A549 (cell line): ENCODE results near the gene CDC42SE1. TPM values are rescaled to one million over a fixed set of nuclear protein-coding genes. Genes with fewer than 3 reads are reported as not detected.
A peak's percentile ranks its signal among the peaks of the same experiment; 100 is the strongest.

Experiments used
- ATAC-seq, 2 experiments: fragments of 200-7000 bp in 1 of 2; fragments of >200 bp in 1 of 2; cut with Nextera tagmentation in 1 of 2; cut with Tn5 transposase in 1 of 2; 3 replicates each; pipeline versions ENCODE4 v1.8.0 to v1.9.1; 2018 to 2020; ENCODE audit warnings: mild to moderate bottlenecking in 1 of 2, moderate library complexity in 1 of 2
- CTCF ChIA-PET: fragments of 300-600 bp; sonication (Branson Sonifier 250); formaldehyde crosslinking; extraction: SDS; loops from one replicate; lab custom pipeline; 2021; ENCODE audit warnings: antibody characterized with exemption, inconsistent platforms; lab: Yijun Ruan, JAX
- POLR2A ChIA-PET: fragments of 350-600 bp; formaldehyde crosslinking; extraction: SDS; loops from one replicate; lab custom pipeline; 2021; ENCODE audit warnings: antibody characterized with exemption, inconsistent platforms; lab: Yijun Ruan, JAX
- DNase-seq, 2 experiments: peaks; one replicate each; pipeline versions ENCODE4 v3.0.0 to v3.0.0-alpha.2; 2011 to 2016; ENCODE audit warnings: low read depth in 1 of 2, low spot score in 1 of 2
- FAIRE-seq: peaks from 2 replicates; lab custom pipeline; 2011; peaks lifted over from hg19 to GRCh38; lab: Jason Lieb, UNC
- H3K27ac ChIP-seq, 2 experiments: fragments of >200 bp; sonication (Bioruptor Twin); formaldehyde crosslinking; 3 replicates each; pipeline ENCODE4 v1.5.1; 2016 to 2017
- H3K4me1 ChIP-seq: fragments of >200 bp; sonication (Bioruptor Twin); formaldehyde crosslinking; 3 replicates; pipeline ENCODE4 v1.6.1; 2016
- H3K4me2 ChIP-seq: fragments of >200 bp; sonication (Bioruptor Twin); formaldehyde crosslinking; 3 replicates; pipeline ENCODE4 v1.6.1; 2016
- H3K4me3 ChIP-seq: fragments of >200 bp; sonication (Bioruptor Twin); formaldehyde crosslinking; 3 replicates; pipeline ENCODE4 v1.5.1; 2016
- H3K9me3 ChIP-seq: fragments of >200 bp; sonication (Bioruptor Twin); formaldehyde crosslinking; 3 replicates; pipeline ENCODE4 v1.6.1; 2016
- BCL3 ChIP-seq: fragments of >200 bp; sonication (Bioruptor Twin); formaldehyde crosslinking; IDR thresholded peaks from 3 replicates; pipeline ENCODE4 v1.6.1; 2016
- CBX8 ChIP-seq: fragments of 200-600 bp; sonication (generic); IDR thresholded peaks from 2 replicates; pipeline ENCODE4 v1.6.1; 2016
- CTCF ChIP-seq: fragments of >200 bp; sonication (Bioruptor Twin); formaldehyde crosslinking; IDR thresholded peaks from 3 replicates; pipeline ENCODE4 v1.5.1; 2016
- EP300 ChIP-seq, 2 experiments: fragments of >200 bp; sonication (Bioruptor Twin); formaldehyde crosslinking; IDR thresholded peaks; 2 replicates in 1 of 2; 3 replicates in 1 of 2; pipeline ENCODE4 v1.6.1; 2016 to 2017
- FOXS1 ChIP-seq: fragments of 250-450 bp; sonication (Bioruptor Pico); IDR thresholded peaks from 2 replicates; pipeline ENCODE4 v1.5.0; 2020; ENCODE audit warnings: mild to moderate bottlenecking, moderate library complexity
- GATA3 ChIP-seq: IDR thresholded peaks from 2 replicates; pipeline ENCODE4 v1.6.1; 2012; ENCODE audit warnings: borderline replicate concordance
- HDAC2 ChIP-seq: fragments of 200-600 bp; sonication (generic); IDR thresholded peaks from 2 replicates; pipeline ENCODE4 v1.6.1; 2016
- HOXA7 ChIP-seq: fragments of 250-450 bp; sonication (Bioruptor Pico); IDR thresholded peaks from 2 replicates; pipeline ENCODE4 v1.5.0; 2020; ENCODE audit warnings: mild to moderate bottlenecking, moderate library complexity
- HOXB13 ChIP-seq: fragments of 250-450 bp; sonication (Bioruptor Pico); IDR thresholded peaks from 2 replicates; pipeline ENCODE4 v1.5.0; 2020; ENCODE audit warnings: low read depth, mild to moderate bottlenecking, moderate library complexity
- JUN ChIP-seq, 2 experiments: fragments of >200 bp; sonication (Bioruptor Twin); formaldehyde crosslinking; IDR thresholded peaks; 2 replicates in 1 of 2; 3 replicates in 1 of 2; pipeline ENCODE4 v1.6.1; 2016 to 2017
- MAFK ChIP-seq: fragments of 450-650 bp; IDR thresholded peaks from 2 replicates; pipeline ENCODE4 v1.6.1; 2014; ENCODE audit not compliant: partially characterized antibody
- MAZ ChIP-seq: fragments of 150-350 bp; IDR thresholded peaks from 2 replicates; pipeline ENCODE4 v1.6.1; 2014; ENCODE audit warnings: antibody characterized with exemption, low read depth, low read length, borderline replicate concordance
- NFE2L2 ChIP-seq: fragments of 150-350 bp; conservative IDR thresholded peaks from 2 replicates; pipeline ENCODE4 v1.6.1; 2014; ENCODE audit warnings: low read length
- NPAS2 ChIP-seq: fragments of 250-450 bp; sonication (Bioruptor Pico); IDR thresholded peaks from 2 replicates; pipeline ENCODE4 v1.8.0; 2022; ENCODE audit warnings: mild to moderate bottlenecking, moderate library complexity, borderline replicate concordance
- PHF8 ChIP-seq: fragments of 200-600 bp; sonication (generic); IDR thresholded peaks from 2 replicates; pipeline ENCODE4 v1.6.1; 2016; ENCODE audit warnings: low read depth, mild to moderate bottlenecking, antibody characterized with exemption, moderate library complexity, borderline replicate concordance
- POLR2A ChIP-seq: IDR thresholded peaks from 2 replicates; pipeline ENCODE4 v1.6.1; 2012; ENCODE audit warnings: mild to moderate bottlenecking, low read length
- POLR2AphosphoS2 ChIP-seq: conservative IDR thresholded peaks from 2 replicates; pipeline ENCODE4 v1.6.1; 2012; ENCODE audit warnings: low read length, improper control_type of control experiment, inconsistent platforms
- RAD21 ChIP-seq, 2 experiments: fragments of >200 bp in 1 of 2; sonication (Bioruptor Twin) in 1 of 2; formaldehyde crosslinking in 1 of 2; IDR thresholded peaks in 1 of 2; conservative IDR thresholded peaks in 1 of 2; 2 replicates in 1 of 2; 3 replicates in 1 of 2; pipeline ENCODE4 v1.6.1; 2012 to 2018; ENCODE audit warnings: inconsistent platforms in 1 of 2
- RCOR1 ChIP-seq: fragments of 150-350 bp; IDR thresholded peaks from 2 replicates; pipeline ENCODE4 v1.6.1; 2014; ENCODE audit warnings: antibody characterized with exemption, low read length, low read depth
- RFX5 ChIP-seq: fragments of 450-650 bp; IDR thresholded peaks from 2 replicates; pipeline ENCODE4 v1.7.1; 2014; ENCODE audit warnings: antibody characterized with exemption, mild to moderate bottlenecking, moderate library complexity
- SREBF2 ChIP-seq: fragments of 450-650 bp; IDR thresholded peaks from 2 replicates; pipeline ENCODE4 v1.6.1; 2014; ENCODE audit warnings: mild to moderate bottlenecking, moderate library complexity
- TFCP2L1 ChIP-seq: fragments of 250-450 bp; sonication (Bioruptor Pico); IDR thresholded peaks from 2 replicates; pipeline ENCODE4 v1.5.0; 2021; ENCODE audit warnings: mild to moderate bottlenecking
- USF2 ChIP-seq: fragments of 450-650 bp; IDR thresholded peaks from 2 replicates; pipeline ENCODE4 v1.6.1; 2014; ENCODE audit warnings: antibody characterized with exemption
- ZC3H11A ChIP-seq: fragments of 450-650 bp; IDR thresholded peaks from 2 replicates; pipeline ENCODE4 v1.6.1; 2014; ENCODE audit warnings: antibody characterized with exemption, mild to moderate bottlenecking
- WGBS: methylation state at CpG from one replicate; pipeline ENCODE4 v1.1.6; 2017; ENCODE audit errors: missing lambda C conversion rate; 5-methylcytosine and 5-hydroxymethylcytosine counted together
- polyA plus RNA-seq, 4 experiments: library from polyadenylated mRNA; depleted of rRNA in 3 of 4; stranded (reverse); fragments of >200 nt; fragmentation: RNase III in 1 of 4; extraction: RNeasy Plus Mini Kit Qiagen cat#74134 plus additional on column Dnase treatment in 1 of 4; gene quantifications; 2 replicates in 3 of 4; 3 replicates in 1 of 4; pipeline ENCODE4 v1.2.3, GENCODE V29; 2011 to 2017

Gene CDC42SE1
- polyA plus RNA-seq, 2 of the 4 experiments (the other 2 are of a cell fraction) = 54.7 to 83.1 TPM

GRCh38 chr1:151009206-151009587 lies 50.2 kb downstream of the CDC42SE1 start:
- WGBS = 66% methylated on average over 3 of the region's 3 CpGs
- ChIA-PET POLR2A (no interaction called here), CTCF (interaction anchor here (1.1 to 1.6 kb wide), 4 partner anchors 22 to 51 kb away, joined by 3 to 4 read pairs (median 3); partner anchors contain the start of genes C1orf56, CDC42SE1 and MLLT11)
- Histone ChIP-seq H3K9me3 (no peaks in the 10 kb centered on the region), H3K4me3 (peak overlapping the region; percentile 88), H3K4me1 (peaks cover 53% of the 10 kb centered on the region), H3K27ac (peak overlapping the region; percentile 92 to 95), H3K4me2 (peak overlapping the region; percentile 90)
- DNase-seq (no peak), FAIRE-seq (no peak), ATAC-seq (no peak)
- TF ChIP-seq MAZ = no peak
- TF ChIP-seq HDAC2 = no peak
- TF ChIP-seq FOXS1 (CRISPR knock-in tag) = no peak
- TF ChIP-seq GATA3 = no peak
- TF ChIP-seq RAD21 (conservative IDR thresholded peaks at IDR 0.05 in 1 of 2, IDR thresholded peaks at IDR 0.05 in 1 of 2) = no peak
- TF ChIP-seq EP300 (IDR thresholded peaks at IDR 0.05) = no peak
- no peak for TF ChIP-seq MAFK
- no peak for TF ChIP-seq CTCF
- no peak for TF ChIP-seq ZC3H11A
- TF ChIP-seq HOXA7 (CRISPR knock-in tag) = no peak
- no peak for TF ChIP-seq HOXB13 (CRISPR knock-in tag)
- no peak for TF ChIP-seq POLR2AphosphoS2
- no peak for TF ChIP-seq POLR2A
- TF ChIP-seq RFX5 = no peak
- no peak for TF ChIP-seq NFE2L2
- no peak for TF ChIP-seq RCOR1
- TF ChIP-seq USF2 = no peak
- no peak for TF ChIP-seq CBX8

- CTCF ChIA-PET = interaction anchor here (0.6 to 1.6 kb wide), 6 partner anchors 22 to 407 kb away, joined by 3 to 4 read pairs (median 3); partner anchors contain the start of genes C1orf56, CDC42SE1 and MLLT11
- TF ChIP-seq TFCP2L1 (CRISPR knock-in tag) = 0 out of 2 replicates have a peak, but pooled peaks have one; percentile 35
- peak in 1 of 2 experiments; percentile 50; a peak in 1 of 5 replicates for TF ChIP-seq JUN (IDR thresholded peaks at IDR 0.05)
- no peak for TF ChIP-seq NPAS2 (CRISPR knock-in tag)
- 0 out of 3 replicates have a peak, but pooled peaks have one; percentile 26 for TF ChIP-seq BCL3
- TF ChIP-seq POLR2A = 0 out of 2 replicates have a peak, but pooled peaks have one; percentile 19
- no peak for TF ChIP-seq SREBF2
- TF ChIP-seq PHF8 = peak; percentile 35; the same call in 1 of the 2 replicates
- WGBS = 3% methylated on average over 38 of the region's 69 CpGs
- H3K9me3 ChIP-seq = no peaks in the 10 kb centered on the region
- DNase-seq (peak; percentile 97 to 100), FAIRE-seq (no peak), ATAC-seq (peak; percentile 84 to 86)
- H3K27ac ChIP-seq = peak within 1 kb of the TSS; percentile 92 to 95
- H3K4me2 ChIP-seq = peak within 1 kb of the TSS; percentile 90
- POLR2A ChIA-PET = no interaction called here
- H3K4me3 ChIP-seq = peak within 1 kb of the TSS; percentile 88
- peaks cover 53% of the 10 kb centered on the region for H3K4me1 ChIP-seq
These were observed 50.9 kb downstream of the CDC42SE1 start, which contains the start of gene PRUNE1 for GRCh38 chr1:151008244-151009205. TSS of gene PRUNE1 (plus strand) at chr1:151008449. CDS start at chr1:151008633, 184 bp downstream.
